ENCODE measurements around the gene PLEKHO2.

The PLEKHO2 gene

GRCh38 chr15:64844576-64845145 is 2.9 kb downstream of the PLEKHO2 start:
- Mint-ChIP-seq H3K36me3 (peaks cover 2% of the 10 kb centered on the region), H3K4me1 (ENCODE audit: low read depth) (peaks cover 56% of the 10 kb centered on the region), H3K9me3 (ENCODE audit: low read depth) (no peaks in the 10 kb centered on the region), H3K27ac (peak overlapping the region; percentile 62), H3K27me3 (no peaks in the 10 kb centered on the region), H3K4me3 (peak overlapping the region; percentile 92)

GRCh38 chr15:64845183-64845611 is 3.5 kb downstream of the PLEKHO2 start:
- no peaks in the 10 kb centered on the region for H3K27me3 Mint-ChIP-seq
- peak overlapping the region; percentile 92 for H3K4me3 Mint-ChIP-seq
- H3K9me3 Mint-ChIP-seq (ENCODE audit: low read depth) = no peaks in the 10 kb centered on the region
- H3K36me3 Mint-ChIP-seq = peaks cover 2% of the 10 kb centered on the region
- peaks cover 56% of the 10 kb centered on the region for H3K4me1 Mint-ChIP-seq (ENCODE audit: low read depth)
- peak overlapping the region; percentile 62 for H3K27ac Mint-ChIP-seq

GRCh38 chr15:64845831-64846595 is 4.3 kb downstream of the PLEKHO2 start:
- H3K27ac Mint-ChIP-seq = no peak overlapping the region
- H3K27me3 Mint-ChIP-seq = no peaks in the 10 kb centered on the region
- H3K9me3 Mint-ChIP-seq (ENCODE audit: low read depth) = no peaks in the 10 kb centered on the region
- no peak overlapping the region for H3K4me3 Mint-ChIP-seq
- peaks cover 50% of the 10 kb centered on the region for H3K4me1 Mint-ChIP-seq (ENCODE audit: low read depth)
- H3K36me3 Mint-ChIP-seq = peaks cover 2% of the 10 kb centered on the region

GRCh38 chr15:64847016-64847415 is 5.3 kb downstream of the PLEKHO2 start:
- Mint-ChIP-seq H3K27ac (peak overlapping the region; percentile 46), H3K36me3 (peaks cover 4% of the 10 kb centered on the region), H3K4me3 (no peak overlapping the region), H3K9me3 (ENCODE audit: low read depth) (no peaks in the 10 kb centered on the region), H3K27me3 (no peaks in the 10 kb centered on the region), H3K4me1 (ENCODE audit: low read depth) (peaks cover 53% of the 10 kb centered on the region)

GRCh38 chr15:64847448-64847847 is 5.7 kb downstream of the PLEKHO2 start:
- Mint-ChIP-seq H3K27me3 (no peaks in the 10 kb centered on the region), H3K9me3 (ENCODE audit: low read depth) (no peaks in the 10 kb centered on the region), H3K27ac (peak overlapping the region; percentile 46), H3K4me1 (ENCODE audit: low read depth) (peaks cover 51% of the 10 kb centered on the region), H3K4me3 (no peak overlapping the region), H3K36me3 (peaks cover 7% of the 10 kb centered on the region)

GRCh38 chr15:64847876-64848716 is 6.4 kb downstream of the PLEKHO2 start:
- Mint-ChIP-seq H3K4me1 (ENCODE audit: low read depth) (peaks cover 45% of the 10 kb centered on the region), H3K36me3 (peaks cover 7% of the 10 kb centered on the region), H3K27ac (peak overlapping the region; percentile 13), H3K9me3 (ENCODE audit: low read depth) (no peaks in the 10 kb centered on the region), H3K4me3 (no peak overlapping the region), H3K27me3 (no peaks in the 10 kb centered on the region)

- Mint-ChIP-seq H3K4me1 (ENCODE audit: low read depth) (peaks cover 25% of the 10 kb centered on the region), H3K36me3 (peaks cover 7% of the 10 kb centered on the region), H3K27me3 (no peaks in the 10 kb centered on the region), H3K27ac (no peak overlapping the region), H3K9me3 (ENCODE audit: low read depth) (no peaks in the 10 kb centered on the region), H3K4me3 (no peak overlapping the region)
These were observed 9.2 kb downstream of the PLEKHO2 start for GRCh38 chr15:64850778-64851502.

- H3K4me3 Mint-ChIP-seq = no peak overlapping the region
- no peaks in the 10 kb centered on the region for H3K27me3 Mint-ChIP-seq
- peaks cover 28% of the 10 kb centered on the region for H3K4me1 Mint-ChIP-seq (ENCODE audit: low read depth)
- H3K9me3 Mint-ChIP-seq (ENCODE audit: low read depth) = no peaks in the 10 kb centered on the region
- H3K36me3 Mint-ChIP-seq = peaks cover 7% of the 10 kb centered on the region
- no peak overlapping the region for H3K27ac Mint-ChIP-seq
These were observed 9.8 kb downstream of the PLEKHO2 start for GRCh38 chr15:64851503-64851840.

GRCh38 chr15:64854041-64854440 is 12.3 kb downstream of the PLEKHO2 start:
- Mint-ChIP-seq H3K36me3 (peaks cover 5% of the 10 kb centered on the region), H3K4me1 (ENCODE audit: low read depth) (peaks cover 29% of the 10 kb centered on the region), H3K4me3 (no peak overlapping the region), H3K27me3 (no peaks in the 10 kb centered on the region), H3K27ac (no peak overlapping the region), H3K9me3 (ENCODE audit: low read depth) (no peaks in the 10 kb centered on the region)

- H3K27me3 Mint-ChIP-seq = no peaks in the 10 kb centered on the region
- no peak overlapping the region for H3K4me3 Mint-ChIP-seq
- no peaks in the 10 kb centered on the region for H3K9me3 Mint-ChIP-seq (ENCODE audit: low read depth)
- H3K27ac Mint-ChIP-seq = no peak overlapping the region
- H3K36me3 Mint-ChIP-seq = peaks cover 5% of the 10 kb centered on the region
- peaks cover 29% of the 10 kb centered on the region for H3K4me1 Mint-ChIP-seq (ENCODE audit: low read depth)
These were observed 12.8 kb downstream of the PLEKHO2 start for GRCh38 chr15:64854526-64854925.

- Mint-ChIP-seq H3K4me3 (no peak overlapping the region), H3K36me3 (peaks cover 5% of the 10 kb centered on the region), H3K27me3 (no peaks in the 10 kb centered on the region), H3K9me3 (ENCODE audit: low read depth) (no peaks in the 10 kb centered on the region), H3K4me1 (ENCODE audit: low read depth) (peaks cover 28% of the 10 kb centered on the region), H3K27ac (no peak overlapping the region)
These were observed 13.7 kb downstream of the PLEKHO2 start for GRCh38 chr15:64855205-64855975.

GRCh38 chr15:64856429-64857145 is 14.9 kb downstream of the PLEKHO2 start:
- H3K27ac Mint-ChIP-seq = peak overlapping the region; percentile 3
- no peaks in the 10 kb centered on the region for H3K9me3 Mint-ChIP-seq (ENCODE audit: low read depth)
- H3K4me1 Mint-ChIP-seq (ENCODE audit: low read depth) = peaks cover 28% of the 10 kb centered on the region
- no peak overlapping the region for H3K4me3 Mint-ChIP-seq
- peaks cover 5% of the 10 kb centered on the region for H3K36me3 Mint-ChIP-seq
- H3K27me3 Mint-ChIP-seq = no peaks in the 10 kb centered on the region

- Mint-ChIP-seq H3K4me3 (no peak overlapping the region), H3K27me3 (no peaks in the 10 kb centered on the region), H3K9me3 (ENCODE audit: low read depth) (no peaks in the 10 kb centered on the region), H3K27ac (peak overlapping the region; percentile 22), H3K36me3 (no peaks in the 10 kb centered on the region), H3K4me1 (ENCODE audit: low read depth) (peaks cover 24% of the 10 kb centered on the region)
These were observed 15.7 kb downstream of the PLEKHO2 start for GRCh38 chr15:64857421-64857820.
